Skeletal muscle cell (primary cell): Measurements from ENCODE around the gene NME3.
"Not testable (repeated sequence)": the region's sequence is repeated elsewhere in the genome, so short reads cannot be mapped to it uniquely, and the experiment has no call there.

Source experiments
- DNase-seq: peaks from one replicate; pipeline ENCODE4 v3.0.0-alpha.2; 2010; ENCODE audit warnings: low read depth
- H3K4me3 ChIP-seq: 2 replicates; pipeline ENCODE4 v1.5.1; 2011; ENCODE audit warnings: low read depth, mild to moderate bottlenecking, control low read depth, low read length, moderate library complexity

Gene NME3

DNA sequence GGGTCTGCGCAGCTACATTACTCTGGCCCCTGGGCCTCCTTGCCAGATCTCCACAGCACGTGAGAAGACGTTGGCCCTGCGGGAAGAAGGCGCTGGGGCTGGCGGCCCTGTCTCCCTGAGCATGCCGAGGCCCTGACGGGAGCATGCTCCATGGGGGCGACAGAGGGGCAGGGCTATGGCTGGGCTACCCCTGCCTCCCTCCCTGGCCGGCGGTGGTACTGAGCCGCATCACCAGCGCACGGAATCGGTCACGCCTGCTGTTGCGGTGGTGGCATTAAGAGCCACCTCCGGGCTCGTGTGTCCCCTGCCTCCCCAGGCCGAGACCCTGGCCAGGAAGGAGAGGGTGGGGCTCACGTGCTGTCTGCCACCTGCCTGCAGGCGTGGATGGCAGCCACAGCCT, 37.2 kb downstream of the NME3 start:
- DNase-seq = no peak
- no peak overlapping the region for H3K4me3 ChIP-seq

DNA sequence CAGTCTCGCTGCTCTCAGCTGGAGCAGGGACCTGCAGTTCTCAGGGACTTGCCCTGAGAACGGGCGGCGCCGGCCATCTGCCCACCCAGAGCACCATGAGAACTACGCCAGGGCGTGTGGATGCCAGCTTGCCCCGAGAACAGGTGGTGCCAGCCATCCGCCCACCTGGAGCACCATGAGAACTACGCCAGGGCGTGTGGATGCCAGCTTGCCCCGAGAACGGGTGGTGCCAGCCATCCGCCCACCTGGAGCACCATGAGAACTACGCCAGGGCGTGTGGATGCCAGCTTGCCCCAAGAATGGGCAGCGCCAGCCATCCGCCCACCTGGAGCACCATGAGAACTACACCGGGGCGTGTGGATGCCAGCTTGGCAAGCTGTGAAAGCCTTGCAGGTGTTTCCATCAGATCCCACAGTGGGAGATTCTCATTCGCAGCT, 38.8 kb downstream of the NME3 start:
- not testable (repeated sequence) for DNase-seq, H3K4me3 ChIP-seq

DNA sequence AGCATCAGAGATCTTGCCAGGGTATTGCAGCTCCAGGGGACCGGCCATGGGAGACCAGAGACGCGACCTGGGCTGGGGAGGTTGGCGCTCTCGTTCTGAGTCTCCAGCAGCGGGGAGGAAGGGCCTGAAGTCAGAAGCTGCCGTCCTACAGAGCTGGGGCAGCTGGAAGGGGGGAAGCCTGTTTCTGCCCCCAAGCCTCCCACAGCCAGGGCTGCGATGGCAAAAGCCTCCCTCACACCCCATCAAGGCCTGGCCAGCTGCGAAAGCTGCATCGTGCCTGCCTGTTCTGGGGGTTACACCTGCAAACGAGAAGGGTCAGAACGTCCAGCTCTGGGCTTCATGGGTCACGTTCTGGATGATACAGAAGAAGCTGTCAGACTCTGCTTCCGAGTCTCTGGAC, 39.3 kb downstream of the NME3 start:
- no peak for DNase-seq
- no peak overlapping the region for H3K4me3 ChIP-seq

DNA sequence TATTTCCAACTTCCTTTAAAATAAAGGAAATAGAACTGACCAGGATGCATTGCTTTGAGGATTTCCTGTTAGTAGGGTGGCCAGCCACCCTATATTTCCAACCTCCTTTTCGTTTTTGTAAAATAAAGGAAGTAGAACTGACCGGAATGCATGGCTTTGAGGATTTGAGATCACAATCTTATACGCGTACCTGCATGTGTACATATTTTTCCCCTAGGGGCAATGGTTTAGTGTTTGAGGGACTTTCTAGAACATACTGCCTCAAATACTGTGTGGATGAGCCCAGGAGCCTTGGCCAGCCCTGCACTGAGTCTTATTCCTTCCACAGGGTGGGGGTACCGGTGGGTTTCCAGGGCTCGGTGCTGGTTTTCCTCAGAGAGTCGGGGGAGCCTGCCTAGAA, 39.7 kb downstream of the NME3 start:
- no peak for DNase-seq
- no peak overlapping the region for H3K4me3 ChIP-seq

DNA sequence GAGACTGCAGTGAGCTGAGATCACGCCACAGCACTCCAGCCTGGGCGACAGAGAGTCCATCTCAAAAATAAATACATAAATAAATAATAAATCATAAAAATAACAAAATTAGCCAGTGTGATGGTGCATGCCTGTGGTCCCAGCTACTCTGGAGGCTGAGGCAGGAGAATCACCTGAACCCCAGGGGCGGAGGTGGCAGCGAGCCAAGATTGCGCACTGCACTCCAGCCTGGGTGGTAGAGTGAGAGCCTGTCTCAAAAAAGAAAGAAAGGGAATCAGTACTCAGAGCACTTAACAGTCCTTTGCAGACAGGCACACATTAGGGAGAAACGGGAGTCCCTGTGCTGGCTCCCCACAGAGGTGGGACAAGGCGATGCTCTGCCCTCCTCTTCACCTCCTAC, 40.3 kb downstream of the NME3 start:
- no peak for DNase-seq
- no peak overlapping the region for H3K4me3 ChIP-seq

DNA sequence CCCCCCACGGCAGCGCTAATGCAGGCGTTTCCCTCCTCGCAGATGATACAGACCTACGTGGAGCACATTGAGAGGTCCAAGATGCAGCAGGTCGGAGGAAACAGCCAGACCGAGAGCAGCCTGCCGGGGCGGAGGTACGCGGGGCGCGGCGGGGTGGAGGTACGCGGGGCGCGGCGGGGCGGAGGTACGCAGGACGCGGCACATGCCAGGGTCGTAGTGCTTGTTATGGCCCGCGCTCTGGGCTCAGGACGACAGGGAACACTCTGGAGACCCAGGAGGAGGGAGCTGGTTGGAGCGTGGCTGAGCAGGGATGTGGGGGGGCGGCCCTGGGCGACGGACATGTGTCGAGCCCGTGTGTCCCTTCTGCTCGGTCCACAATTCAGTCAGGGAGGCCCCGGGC, 41.9 kb downstream of the NME3 start:
- DNase-seq = no peak
- no peak overlapping the region for H3K4me3 ChIP-seq

DNA sequence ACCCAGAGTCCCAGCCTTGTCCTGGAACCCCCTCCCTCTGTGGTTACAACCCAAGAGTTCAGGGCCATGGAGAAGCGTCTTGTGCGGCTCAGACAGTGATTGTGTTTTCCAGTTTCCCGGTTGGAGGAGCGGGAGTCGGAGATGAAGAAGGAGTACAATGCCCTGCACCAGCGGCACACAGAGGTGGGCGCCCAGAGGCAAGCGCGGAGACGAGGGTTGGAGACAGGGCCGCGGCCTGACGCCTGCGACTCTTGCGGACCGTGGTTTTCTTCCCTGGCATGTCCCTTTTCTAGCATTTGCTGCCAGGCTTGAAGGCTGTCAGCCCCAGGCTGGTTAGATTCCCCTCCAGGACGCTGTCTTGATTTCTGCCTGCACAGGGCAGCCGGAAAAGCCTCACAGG, 42.3 kb downstream of the NME3 start:
- no peak for DNase-seq
- H3K4me3 ChIP-seq = no peak overlapping the region

DNA sequence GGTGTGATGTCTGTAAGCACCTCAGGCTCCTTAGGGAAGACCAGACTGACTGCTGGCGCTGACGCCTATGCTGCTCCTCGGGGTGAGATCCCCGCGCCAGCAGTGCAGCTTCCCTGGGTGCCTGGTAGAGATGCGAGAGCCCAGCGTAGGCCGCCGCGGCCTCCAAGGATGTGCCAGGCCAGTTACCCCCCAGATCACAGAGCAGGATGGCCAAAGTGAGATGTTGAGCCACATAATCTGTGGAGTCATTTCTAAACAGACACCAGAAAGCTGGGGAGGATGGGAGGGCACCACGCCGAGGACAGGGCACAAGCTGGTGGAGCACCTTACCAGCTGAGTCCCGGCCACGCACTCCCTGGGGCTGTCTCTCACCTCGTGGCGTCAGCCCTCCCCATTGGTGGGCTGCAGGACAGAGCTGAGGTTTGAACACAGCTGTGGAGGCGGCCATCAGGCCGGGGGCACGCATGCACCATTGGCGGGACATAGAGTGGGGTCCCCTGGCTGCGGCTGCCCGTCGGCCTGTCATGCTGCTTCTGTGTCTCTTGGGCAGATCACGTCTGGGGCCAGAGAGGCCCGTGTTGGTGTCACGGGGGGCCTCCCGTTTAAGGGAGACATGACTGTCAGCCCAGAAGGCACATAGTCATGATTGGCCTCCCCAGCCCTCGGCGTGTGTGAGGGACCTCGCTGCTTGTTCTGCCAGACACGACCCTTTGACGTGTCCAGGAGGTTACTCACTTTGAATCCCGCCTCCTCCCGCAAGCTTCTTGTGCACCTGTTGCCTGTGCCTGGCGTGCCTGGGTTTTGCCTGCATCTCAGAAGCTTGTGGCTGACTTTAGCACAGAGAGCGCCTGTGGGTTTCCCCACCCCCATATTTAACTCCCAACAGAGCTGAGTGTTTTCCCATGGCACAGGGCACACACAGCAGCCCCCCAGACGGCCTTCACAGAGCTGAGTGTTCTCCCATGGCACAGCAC, 43.4 kb downstream of the NME3 start:
- no peak overlapping the region for H3K4me3 ChIP-seq
- DNase-seq = no peak

DNA sequence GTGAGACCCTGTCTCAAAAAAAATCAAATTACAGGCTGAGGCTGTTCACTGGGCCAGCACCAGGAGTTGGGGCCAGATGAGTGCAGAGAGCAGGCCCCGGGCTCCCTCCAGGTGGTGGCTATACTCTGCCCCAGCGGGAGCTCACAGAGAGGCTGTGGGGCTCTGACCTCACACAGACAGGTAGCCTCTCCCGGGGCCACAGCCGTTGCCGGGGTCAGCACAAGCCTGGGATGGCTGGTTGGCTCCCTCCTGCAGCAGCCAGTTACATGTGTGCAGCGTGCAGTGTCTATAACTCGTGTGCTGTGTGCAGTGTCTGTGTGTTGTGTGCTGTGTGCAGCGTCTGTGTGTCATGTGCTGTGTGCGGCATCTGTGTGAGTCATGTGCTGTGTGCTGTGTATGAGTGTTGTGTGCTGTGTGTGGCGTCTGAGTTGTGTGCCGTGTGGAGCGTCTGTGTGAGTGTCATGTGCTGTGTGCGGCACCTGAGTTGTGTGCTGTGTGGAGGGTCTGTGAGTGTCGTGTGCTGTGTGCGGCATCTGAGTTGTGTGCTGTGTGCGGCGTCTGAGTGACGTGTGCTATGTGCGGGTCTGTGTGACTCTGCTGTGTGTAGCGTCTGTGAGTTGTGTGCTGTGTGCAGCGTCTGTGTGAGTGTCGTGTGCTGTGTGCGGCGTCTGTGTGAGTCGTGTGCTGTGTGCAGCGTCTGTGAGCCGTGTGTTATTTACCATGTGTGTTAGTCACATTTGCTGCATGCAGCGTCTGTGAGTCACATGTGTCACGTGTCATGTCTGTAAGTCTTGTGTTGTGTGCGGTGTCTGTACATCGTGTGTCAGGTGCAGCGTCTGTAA, 44.5 kb downstream of the NME3 start:
- no peak for DNase-seq
- no peak overlapping the region for H3K4me3 ChIP-seq

DNA sequence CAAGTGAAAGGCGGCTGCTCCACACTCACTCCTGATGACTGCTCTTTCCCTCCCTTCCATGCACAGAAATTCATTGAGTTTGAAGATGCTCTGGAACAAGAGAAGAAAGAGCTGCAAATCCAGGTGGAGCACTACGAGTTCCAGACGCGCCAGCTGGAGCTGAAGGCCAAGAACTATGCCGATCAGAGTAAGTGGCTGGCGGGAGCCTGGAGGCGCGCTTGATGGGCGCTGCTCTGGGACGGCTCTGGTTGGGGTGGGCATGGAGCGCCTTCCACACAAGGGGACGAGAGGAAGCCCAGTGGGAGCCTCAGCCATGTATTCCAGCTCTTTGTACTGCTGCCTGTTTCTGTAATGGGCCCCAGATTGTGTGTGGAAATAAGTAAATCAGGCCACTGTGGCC, 46.9 kb downstream of the NME3 start:
- H3K4me3 ChIP-seq = no peak overlapping the region
- no peak for DNase-seq

DNA sequence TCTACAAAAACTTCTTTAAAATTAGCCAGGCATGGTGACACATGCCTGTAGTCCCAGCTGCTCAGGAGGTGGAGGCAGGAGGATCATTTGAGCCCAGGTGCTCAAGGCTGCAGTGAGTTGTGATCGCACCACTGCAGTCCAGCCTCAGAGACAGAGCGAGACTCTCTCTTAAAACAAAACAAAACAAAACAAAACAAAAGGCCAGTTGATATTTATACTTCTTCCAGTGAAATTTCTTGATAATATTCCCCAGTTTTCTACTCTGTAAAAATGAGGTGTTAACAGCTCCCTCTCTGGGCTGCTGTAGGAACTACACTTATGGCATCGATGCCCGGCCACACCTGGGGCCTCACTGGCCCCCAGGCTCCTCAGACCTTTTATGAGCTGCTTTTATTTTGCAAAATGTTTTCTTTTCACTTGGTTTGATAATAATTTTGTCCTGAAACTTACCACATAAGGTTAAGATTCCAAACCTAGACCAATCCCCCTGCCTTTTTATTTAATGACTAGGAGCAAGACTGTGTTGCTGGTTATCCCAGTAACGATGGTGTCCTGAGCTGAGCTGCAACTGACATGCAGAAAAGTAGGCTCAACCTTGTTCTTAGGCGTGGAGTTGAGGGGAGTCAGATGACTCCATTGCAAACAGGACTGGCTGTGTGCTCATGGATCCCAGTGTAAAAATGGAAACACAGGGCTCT, 47.7 kb downstream of the NME3 start:
- no peak overlapping the region for H3K4me3 ChIP-seq
- DNase-seq = no peak

DNA sequence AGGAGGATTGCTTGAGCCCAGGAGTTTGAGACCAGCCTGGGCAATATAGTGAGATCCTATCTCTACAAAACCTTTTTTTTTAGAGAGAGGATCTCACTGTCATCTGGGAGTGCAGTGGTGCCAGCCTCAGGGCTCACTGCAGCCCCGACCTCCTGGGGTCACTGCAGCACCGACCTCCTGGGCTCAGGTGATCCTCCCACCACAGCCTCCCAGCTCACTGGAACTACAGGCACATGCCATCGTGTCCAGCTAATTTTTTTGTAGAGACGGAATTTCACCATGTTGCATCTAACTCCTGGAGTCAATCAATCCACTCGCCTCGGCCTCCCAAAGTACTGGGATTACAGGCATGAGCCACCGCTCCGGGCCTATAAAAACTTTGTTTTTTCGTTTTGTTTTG, 50.0 kb downstream of the NME3 start:
- no peak for DNase-seq
- no peak overlapping the region for H3K4me3 ChIP-seq
